Right lobe of liver (tissue), 6 donors: ENCODE data around the gene SAMMSON. TPM values are rescaled to one million over a fixed set of nuclear protein-coding genes. Genes with fewer than 3 reads are reported as not detected.

ENCODE experiments used
- ATAC-seq, 4 donors: fragments of 200-7000 bp; cut with Tn5 transposase; one replicate each; pipeline ENCODE4 v1.9.1; 2020; ENCODE audit warnings: mild to moderate bottlenecking in 4 of 4, moderate library complexity in 4 of 4
- DNase-seq, 3 donors: peaks; one replicate each; pipeline ENCODE4 v3.0.0-alpha.2; 2020
- H3K27ac ChIP-seq, 3 donors: fragments of 200-600 bp; one replicate each; pipeline ENCODE4 v1.8.0; 2022
- H3K27me3 ChIP-seq, 2 donors: fragments of 200-600 bp; one replicate each; pipeline ENCODE4 v1.8.0; 2022
- H3K36me3 ChIP-seq, 4 donors: fragments of 200-600 bp; sonication (generic) in 1 of 4; one replicate each; pipeline versions ENCODE4 v1.5.1 to v1.8.0; 2017 to 2022; ENCODE audit warnings: control low read depth in 1 of 4
- H3K4me1 ChIP-seq, 4 donors: fragments of 200-600 bp; sonication (generic) in 1 of 4; one replicate each; pipeline versions ENCODE4 v1.5.1 to v1.8.0; 2017 to 2022; ENCODE audit warnings: control low read depth in 1 of 4
- H3K4me3 ChIP-seq, 3 donors: fragments of 200-600 bp; one replicate each; pipeline ENCODE4 v1.8.0; 2022
- H3K9me3 ChIP-seq, 4 donors: fragments of 200-600 bp; sonication (generic) in 1 of 4; one replicate each; pipeline versions ENCODE4 v1.5.1 to v1.8.0; 2017 to 2022; ENCODE audit warnings: control low read depth in 1 of 4
- POLR2A ChIP-seq: fragments of 450-650 bp; IDR thresholded peaks from one replicate; pipeline ENCODE4 v1.6.1; 2017; ENCODE audit warnings: antibody characterized with exemption, mild to moderate bottlenecking
- WGBS: methylation state at CpG from one replicate; pipeline ENCODE4 v1.1.6; 2018; ENCODE audit warnings: low coverage, low lambda C conversion rate; ENCODE audit not compliant: insufficient coverage; ENCODE audit errors: missing lambda C conversion rate; 5-methylcytosine and 5-hydroxymethylcytosine counted together
- intact Hi-C, 2 donors: fragments of 100-400 bp; cut with DNase I; formaldehyde crosslinking; loops; one replicate each; pipeline versions ENCODE4 v1.11.2 to v1.14.1; 2022
- total RNA-seq, 6 experiments: library from RNA; depleted of rRNA in 2 of 6; stranded (reverse); fragments of >200 nt in 2 of 6; fragmentation: NEBNext Ultra II Directional in 3 of 6; extraction: Animal tissue kit (Norgen Biotek cat#: 25700) in 3 of 6; gene quantifications; one replicate each; pipeline versions ENCODE4 v1.1.0 to v1.2.4, GENCODE V29; 2016 to 2023
- TF ChIP-seq, protein P1 (sequence below), 4 donors: fragments of 200-600 bp in 3 of 4; fragments of 450-650 bp in 1 of 4; IDR thresholded peaks; one replicate each; pipeline versions ENCODE4 v1.5.1 to v1.8.0; 2016 to 2022; ENCODE audit warnings: antibody characterized with exemption in 4 of 4, mild to moderate bottlenecking in 2 of 4
- donor health status: DM: no; HTN: yes; CAD: no.
- donor health status: DM: no; HTN: no; CAD: no.
- donor health status: DM: no; HTN: no; CAD: no.
- donor health status: DM: no; HTN: yes; CAD: no.
- donor health status: DM: no; HTN: yes; CAD: no.

Gene SAMMSON
- total RNA-seq, 6 experiments from 2014 or later, result not detected

GRCh38 chr3:70020906-70021660 lies 21.6 kb downstream of the SAMMSON start:
- ATAC-seq, result no peak
- DNase-seq, result no peak
- no peak for TF ChIP-seq POLR2A
- TF ChIP-seq, protein P1, sequence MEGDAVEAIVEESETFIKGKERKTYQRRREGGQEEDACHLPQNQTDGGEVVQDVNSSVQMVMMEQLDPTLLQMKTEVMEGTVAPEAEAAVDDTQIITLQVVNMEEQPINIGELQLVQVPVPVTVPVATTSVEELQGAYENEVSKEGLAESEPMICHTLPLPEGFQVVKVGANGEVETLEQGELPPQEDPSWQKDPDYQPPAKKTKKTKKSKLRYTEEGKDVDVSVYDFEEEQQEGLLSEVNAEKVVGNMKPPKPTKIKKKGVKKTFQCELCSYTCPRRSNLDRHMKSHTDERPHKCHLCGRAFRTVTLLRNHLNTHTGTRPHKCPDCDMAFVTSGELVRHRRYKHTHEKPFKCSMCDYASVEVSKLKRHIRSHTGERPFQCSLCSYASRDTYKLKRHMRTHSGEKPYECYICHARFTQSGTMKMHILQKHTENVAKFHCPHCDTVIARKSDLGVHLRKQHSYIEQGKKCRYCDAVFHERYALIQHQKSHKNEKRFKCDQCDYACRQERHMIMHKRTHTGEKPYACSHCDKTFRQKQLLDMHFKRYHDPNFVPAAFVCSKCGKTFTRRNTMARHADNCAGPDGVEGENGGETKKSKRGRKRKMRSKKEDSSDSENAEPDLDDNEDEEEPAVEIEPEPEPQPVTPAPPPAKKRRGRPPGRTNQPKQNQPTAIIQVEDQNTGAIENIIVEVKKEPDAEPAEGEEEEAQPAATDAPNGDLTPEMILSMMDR (IDR thresholded peaks at IDR 0.05), result no peak
- 36% methylated on average over 3 of the region's 3 CpGs for WGBS
- Histone ChIP-seq H3K27ac (no peak overlapping the region), H3K4me3 (no peak overlapping the region), H3K9me3 (no peaks in the 10 kb centered on the region), H3K4me1 (no peaks in the 10 kb centered on the region), H3K36me3 (no peaks in the 10 kb centered on the region), H3K27me3 (no peaks in the 10 kb centered on the region)
- intact Hi-C loops, result no loop called here

DNA sequence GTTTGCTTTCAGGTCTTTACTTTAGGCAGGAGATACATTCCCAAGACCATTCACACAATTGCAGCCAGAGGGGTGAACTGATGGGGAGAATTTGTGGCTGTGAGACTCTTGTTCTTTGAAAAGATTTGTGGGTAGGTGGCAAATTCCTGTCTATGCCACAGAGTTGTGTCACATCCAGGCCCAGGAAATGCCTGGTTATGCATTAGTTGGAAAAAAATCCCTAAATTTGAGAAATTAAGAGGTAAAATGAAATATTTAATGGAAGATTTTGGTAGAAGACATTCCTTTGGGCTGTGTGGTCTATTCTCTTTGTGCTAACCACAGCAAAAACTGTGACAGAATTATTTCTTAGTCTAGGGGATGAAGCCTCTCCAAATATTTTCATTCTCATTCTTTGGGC lies 28.8 kb downstream of the SAMMSON start:
- Histone ChIP-seq H3K4me1 (no peaks in the 10 kb centered on the region), H3K36me3 (no peaks in the 10 kb centered on the region), H3K9me3 (no peaks in the 10 kb centered on the region), H3K27ac (no peak overlapping the region), H3K27me3 (no peaks in the 10 kb centered on the region), H3K4me3 (no peak overlapping the region)
- TF ChIP-seq, protein P1 (IDR thresholded peaks at IDR 0.05), result no peak
- TF ChIP-seq POLR2A, result no peak
- intact Hi-C loops, result no loop called here
- no peak for DNase-seq
- ATAC-seq, result no peak

DNA sequence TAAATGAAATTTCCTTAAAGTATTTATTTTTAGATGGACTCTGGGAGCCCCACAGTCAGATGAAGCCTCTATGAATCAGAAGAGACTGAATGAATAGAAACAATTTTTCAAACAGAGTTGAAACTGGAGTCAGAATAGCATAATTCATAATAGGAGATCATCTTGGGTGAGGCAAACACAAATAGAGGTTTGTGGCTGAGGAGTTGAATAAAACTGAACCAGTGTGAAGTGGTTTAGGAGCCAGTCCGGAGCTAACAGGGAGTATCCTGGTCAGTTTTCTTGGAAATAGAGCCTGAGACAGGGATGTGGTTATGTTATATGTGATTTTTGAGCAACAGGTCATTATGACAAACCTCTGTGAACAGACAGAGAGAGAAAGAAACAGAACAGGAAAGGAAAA lies 39.2 kb downstream of the SAMMSON start:
- Histone ChIP-seq H3K4me3 (no peak overlapping the region), H3K27ac (no peak overlapping the region), H3K4me1 (no peaks in the 10 kb centered on the region), H3K36me3 (no peaks in the 10 kb centered on the region), H3K9me3 (no peaks in the 10 kb centered on the region), H3K27me3 (no peaks in the 10 kb centered on the region)
- ATAC-seq (no peak), DNase-seq (no peak)
- no peak for TF ChIP-seq POLR2A
- intact Hi-C loops, result no loop called here
- 41% methylated on average over 1 of the region's 1 CpG for WGBS

DNA sequence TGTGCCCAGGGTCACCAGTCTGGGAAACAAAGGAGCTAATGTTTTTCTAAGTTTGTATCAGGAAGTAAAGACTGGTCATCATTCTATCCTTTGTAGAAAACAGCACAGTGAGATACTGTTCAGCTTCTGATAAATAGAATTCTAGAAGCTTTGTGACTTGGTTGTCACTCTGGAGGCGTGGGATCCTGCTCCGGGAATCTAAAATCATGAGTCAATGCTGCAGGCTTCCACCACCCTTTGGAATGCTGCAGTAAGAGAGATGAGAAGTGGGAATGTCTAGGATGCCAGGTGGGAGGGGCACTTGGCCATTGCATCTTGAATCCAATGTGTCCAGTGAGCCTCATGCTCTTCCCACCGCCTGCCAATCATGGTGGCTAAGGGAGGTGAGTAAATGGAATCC lies 40.9 kb downstream of the SAMMSON start:
- Histone ChIP-seq H3K27me3 (no peaks in the 10 kb centered on the region), H3K36me3 (no peaks in the 10 kb centered on the region), H3K9me3 (no peaks in the 10 kb centered on the region), H3K4me3 (no peak overlapping the region), H3K27ac (no peak overlapping the region), H3K4me1 (no peaks in the 10 kb centered on the region)
- intact Hi-C loops, result no loop called here
- no peak for DNase-seq
- WGBS, result 63% methylated on average over 2 of the region's 3 CpGs
- ATAC-seq, result no peak
- no peak for TF ChIP-seq POLR2A
- TF ChIP-seq, protein P1 (IDR thresholded peaks at IDR 0.05), result no peak

DNA sequence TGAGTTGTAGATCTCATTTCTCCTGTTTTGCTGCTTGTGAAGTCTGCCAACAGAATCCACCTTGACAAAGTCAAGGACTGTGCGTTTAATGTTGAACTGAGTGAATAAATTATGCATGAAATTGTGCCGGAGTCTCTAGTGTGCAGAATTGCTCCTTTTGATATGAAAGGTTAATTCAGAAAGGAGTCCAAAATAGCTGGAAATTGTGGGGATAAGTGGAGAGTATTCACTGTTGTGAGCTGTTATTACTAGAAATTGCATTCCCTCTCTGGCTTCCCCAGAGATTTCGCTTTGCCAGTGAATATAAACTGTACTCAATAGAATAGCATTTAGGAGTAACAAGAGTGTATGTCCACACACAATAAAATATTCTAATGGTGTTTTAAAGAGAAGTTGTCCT lies 43.1 kb downstream of the SAMMSON start:
- no peaks in the 10 kb centered on the region for H3K27me3 ChIP-seq
- no peak for DNase-seq
- no peak for TF ChIP-seq POLR2A
- TF ChIP-seq, protein P1 (IDR thresholded peaks at IDR 0.05), result no peak
- WGBS, result 49% methylated on average over 3 of the region's 3 CpGs
- H3K4me1 ChIP-seq, result no peaks in the 10 kb centered on the region
- ATAC-seq, result no peak
- intact Hi-C loops, result no loop called here
- H3K27ac ChIP-seq, result no peak overlapping the region
- H3K9me3 ChIP-seq, result no peaks in the 10 kb centered on the region
- H3K4me3 ChIP-seq, result no peak overlapping the region
- no peaks in the 10 kb centered on the region for H3K36me3 ChIP-seq
